IPS DF 6.9 (cell line): ENCODE results near the gene CACNA1D.

ENCODE experiments used
- DNase-seq: peaks from one replicate; pipeline ENCODE4 v3.0.0-alpha.2; 2013; ENCODE audit warnings: low read depth, low spot score
- H3K27ac ChIP-seq: one replicate; pipeline ENCODE4 v1.5.1; 2013; ENCODE audit warnings: low read length, control low read depth
- H3K27me3 ChIP-seq: 2 replicates; pipeline ENCODE4 v1.6.1; 2013; ENCODE audit warnings: mild to moderate bottlenecking, low read length; ENCODE audit not compliant: control insufficient read depth, insufficient read depth
- H3K36me3 ChIP-seq: 2 replicates; pipeline ENCODE4 v1.6.1; 2013; ENCODE audit warnings: low read length; ENCODE audit not compliant: control insufficient read depth, insufficient read depth
- H3K4me1 ChIP-seq: 2 replicates; pipeline ENCODE4 v1.6.1; 2013; ENCODE audit warnings: low read length; ENCODE audit not compliant: control insufficient read depth, insufficient read depth
- H3K4me3 ChIP-seq: 2 replicates; pipeline ENCODE4 v1.5.1; 2013; ENCODE audit warnings: mild to moderate bottlenecking, low read length
- H3K9me3 ChIP-seq: 2 replicates; pipeline ENCODE4 v1.6.1; 2013; ENCODE audit warnings: low read length, inconsistent platforms; ENCODE audit not compliant: control insufficient read depth, insufficient read depth
- WGBS: extraction: QIAGEN DNeasy Blood & Tissue Kit; methylation state at CpG from one replicate; pipeline ENCODE4 v1.1.7; 2013; ENCODE audit warnings: mixed read lengths, missing lambda C conversion rate; ENCODE audit not compliant: insufficient read length, insufficient coverage; 5-methylcytosine and 5-hydroxymethylcytosine counted together

CACNA1D gene

GRCh38 chr3:53694666-53695323 is 200.4 kb downstream of the CACNA1D start:
- no peak for DNase-seq
- H3K27ac ChIP-seq = no peak overlapping the region
- no peaks in the 10 kb centered on the region for H3K9me3 ChIP-seq
- no peaks in the 10 kb centered on the region for H3K36me3 ChIP-seq
- H3K4me3 ChIP-seq = no peak overlapping the region
- H3K27me3 ChIP-seq = no peaks in the 10 kb centered on the region
- no peaks in the 10 kb centered on the region for H3K4me1 ChIP-seq
- WGBS = no CpG with 5 or more reads among the region's 15 CpGs

DNA sequence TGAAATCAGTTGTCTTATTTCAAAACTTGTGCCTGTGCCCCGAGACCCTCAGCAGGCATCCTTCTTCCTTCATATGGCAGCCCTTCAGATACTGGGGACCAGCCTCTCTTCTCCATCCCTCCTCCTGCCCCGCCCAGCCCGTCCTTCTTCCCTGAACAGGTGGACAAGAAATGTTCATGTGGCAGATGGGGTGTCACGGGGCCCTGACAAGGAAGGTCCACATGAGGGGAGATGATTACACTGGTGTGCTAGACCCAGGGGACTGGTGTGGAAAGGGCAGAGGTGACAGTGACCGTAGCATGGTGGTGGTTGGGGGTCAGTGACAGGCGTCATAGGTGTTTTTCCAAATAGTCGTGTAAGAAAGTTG is 200.9 kb downstream of the CACNA1D start:
- no peak for DNase-seq
- Histone ChIP-seq H3K27ac (no peak overlapping the region), H3K4me1 (no peaks in the 10 kb centered on the region), H3K4me3 (no peak overlapping the region), H3K36me3 (no peaks in the 10 kb centered on the region), H3K27me3 (no peaks in the 10 kb centered on the region), H3K9me3 (no peaks in the 10 kb centered on the region)
- WGBS = no CpG with 5 or more reads among the region's 7 CpGs

DNA sequence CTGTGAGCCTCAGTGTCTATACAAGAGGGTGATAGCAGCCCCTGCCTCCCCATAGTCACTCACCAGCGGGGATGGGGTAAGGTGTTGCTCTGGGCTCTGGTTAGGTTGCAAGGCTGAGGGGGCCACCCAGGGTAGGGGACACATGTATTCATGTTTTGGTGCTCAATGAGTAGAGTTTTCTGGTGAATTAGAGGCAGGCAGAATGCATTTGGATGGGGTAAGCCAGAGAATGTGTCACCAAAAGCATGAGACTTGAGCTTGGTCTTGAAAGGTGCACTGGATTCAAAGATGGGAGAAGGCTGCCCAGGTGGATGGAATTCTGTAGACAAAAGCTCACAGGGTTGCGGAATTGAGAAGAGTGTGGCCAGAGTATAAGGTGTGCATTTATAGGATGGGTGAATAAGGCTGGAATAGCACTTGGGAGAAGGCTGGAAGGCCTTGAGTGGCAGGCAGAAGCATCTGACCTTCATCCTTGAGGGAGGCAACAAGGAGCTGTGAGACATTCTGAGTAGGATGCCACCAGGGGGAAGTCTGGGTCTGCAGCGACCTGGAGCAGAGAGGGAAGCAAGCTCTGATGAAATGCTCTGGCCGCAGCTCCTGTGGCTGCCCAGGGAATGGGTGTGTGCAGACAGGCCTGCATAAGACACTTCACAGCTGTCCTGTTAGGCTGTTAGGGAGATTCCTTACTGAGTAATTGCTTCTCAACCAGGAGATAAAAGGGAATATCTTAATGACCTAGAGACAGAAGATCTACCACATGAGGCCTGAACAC is 202.2 kb downstream of the CACNA1D start:
- no CpG with 5 or more reads among the region's 4 CpGs for WGBS
- DNase-seq = no peak
- H3K27ac ChIP-seq = no peak overlapping the region

DNA sequence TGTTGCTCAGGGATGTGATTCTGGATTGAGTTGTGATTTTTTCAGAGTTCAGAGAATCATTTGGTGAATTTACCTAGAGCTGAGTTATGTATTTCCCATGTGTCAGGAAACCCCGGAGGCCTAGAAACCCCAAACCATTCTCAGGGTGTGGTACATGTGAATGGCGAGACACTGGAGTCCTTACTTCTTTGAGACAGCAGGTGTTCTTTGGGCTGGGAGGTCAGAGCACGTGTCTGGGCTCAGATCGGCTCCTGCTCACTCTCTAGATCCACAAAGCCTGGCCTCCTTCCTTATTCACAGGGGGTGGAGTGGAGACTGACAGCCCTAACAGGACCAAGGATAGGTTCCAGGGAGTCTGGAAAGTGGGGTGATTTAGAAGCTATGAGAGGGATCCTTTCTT is 206.0 kb downstream of the CACNA1D start:
- no CpG with 5 or more reads among the region's 4 CpGs for WGBS
- Histone ChIP-seq H3K9me3 (no peaks in the 10 kb centered on the region), H3K4me1 (no peaks in the 10 kb centered on the region), H3K27ac (no peak overlapping the region), H3K27me3 (no peaks in the 10 kb centered on the region), H3K4me3 (no peak overlapping the region), H3K36me3 (no peaks in the 10 kb centered on the region)
- DNase-seq = no peak

More for the DNA sequence above, 202.2 kb downstream of the CACNA1D start:
- H3K36me3 ChIP-seq = no peaks in the 10 kb centered on the region
- H3K4me1 ChIP-seq = no peaks in the 10 kb centered on the region
- no peak overlapping the region for H3K4me3 ChIP-seq
- H3K27me3 ChIP-seq = no peaks in the 10 kb centered on the region
- H3K9me3 ChIP-seq = no peaks in the 10 kb centered on the region

GRCh38 chr3:53702776-53703530 is 208.5 kb downstream of the CACNA1D start:
- H3K27me3 ChIP-seq = no peaks in the 10 kb centered on the region
- H3K36me3 ChIP-seq = no peaks in the 10 kb centered on the region
- no peaks in the 10 kb centered on the region for H3K9me3 ChIP-seq
- no CpG with 5 or more reads among the region's 14 CpGs for WGBS
- H3K27ac ChIP-seq = no peak overlapping the region
- no peak for DNase-seq
- no peak overlapping the region for H3K4me3 ChIP-seq
- H3K4me1 ChIP-seq = no peaks in the 10 kb centered on the region

DNA sequence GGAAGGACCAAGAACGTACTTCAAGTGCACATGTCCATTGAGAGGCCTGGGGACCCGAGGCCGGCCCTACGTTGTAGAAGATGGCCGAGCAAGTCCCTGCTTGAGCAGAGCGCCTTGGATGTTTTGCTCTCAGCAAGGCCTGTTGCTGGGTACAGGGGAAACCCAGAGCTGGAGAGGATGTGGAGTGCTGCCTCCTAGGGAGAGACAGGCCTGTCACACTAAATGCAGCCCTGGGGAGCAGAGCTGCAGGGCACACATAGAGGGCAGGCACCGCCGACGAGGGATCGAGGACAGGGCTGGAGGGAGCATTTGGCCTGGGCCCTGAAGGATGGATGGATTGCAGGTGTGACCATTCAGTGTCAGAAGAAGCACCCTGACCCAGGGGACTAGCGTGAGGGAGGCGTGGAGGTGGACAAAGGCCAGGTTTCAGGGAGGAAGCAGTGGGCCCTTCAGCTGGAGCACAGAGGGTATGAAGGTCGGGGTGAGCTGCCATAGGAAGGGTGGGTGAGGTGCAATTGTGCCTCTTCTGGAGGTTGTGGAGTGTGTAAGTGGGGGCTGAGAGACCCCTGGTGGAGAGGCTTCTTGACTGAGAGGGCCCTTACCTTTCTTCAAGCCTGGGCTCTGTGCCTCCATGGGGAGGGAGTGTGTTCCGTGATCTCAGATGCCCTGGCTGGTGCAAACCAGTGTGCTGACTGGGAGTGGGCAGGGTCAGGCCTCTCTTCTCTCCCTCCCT is 209.4 kb downstream of the CACNA1D start:
- no CpG with 5 or more reads among the region's 14 CpGs for WGBS

GRCh38 chr3:53704363-53704725 is 209.9 kb downstream of the CACNA1D start:
- Histone ChIP-seq H3K27ac (no peak overlapping the region), H3K36me3 (no peaks in the 10 kb centered on the region), H3K4me3 (no peak overlapping the region), H3K27me3 (no peaks in the 10 kb centered on the region), H3K4me1 (no peaks in the 10 kb centered on the region), H3K9me3 (no peaks in the 10 kb centered on the region)
- WGBS = no CpG with 5 or more reads among the region's 4 CpGs
- DNase-seq = no peak

More for the DNA sequence above, 209.4 kb downstream of the CACNA1D start:
- H3K4me1 ChIP-seq = no peaks in the 10 kb centered on the region
- H3K4me3 ChIP-seq = no peak overlapping the region
- DNase-seq = no peak
- no peaks in the 10 kb centered on the region for H3K9me3 ChIP-seq
- H3K27me3 ChIP-seq = no peaks in the 10 kb centered on the region
- H3K27ac ChIP-seq = no peak overlapping the region
- H3K36me3 ChIP-seq = no peaks in the 10 kb centered on the region

DNA sequence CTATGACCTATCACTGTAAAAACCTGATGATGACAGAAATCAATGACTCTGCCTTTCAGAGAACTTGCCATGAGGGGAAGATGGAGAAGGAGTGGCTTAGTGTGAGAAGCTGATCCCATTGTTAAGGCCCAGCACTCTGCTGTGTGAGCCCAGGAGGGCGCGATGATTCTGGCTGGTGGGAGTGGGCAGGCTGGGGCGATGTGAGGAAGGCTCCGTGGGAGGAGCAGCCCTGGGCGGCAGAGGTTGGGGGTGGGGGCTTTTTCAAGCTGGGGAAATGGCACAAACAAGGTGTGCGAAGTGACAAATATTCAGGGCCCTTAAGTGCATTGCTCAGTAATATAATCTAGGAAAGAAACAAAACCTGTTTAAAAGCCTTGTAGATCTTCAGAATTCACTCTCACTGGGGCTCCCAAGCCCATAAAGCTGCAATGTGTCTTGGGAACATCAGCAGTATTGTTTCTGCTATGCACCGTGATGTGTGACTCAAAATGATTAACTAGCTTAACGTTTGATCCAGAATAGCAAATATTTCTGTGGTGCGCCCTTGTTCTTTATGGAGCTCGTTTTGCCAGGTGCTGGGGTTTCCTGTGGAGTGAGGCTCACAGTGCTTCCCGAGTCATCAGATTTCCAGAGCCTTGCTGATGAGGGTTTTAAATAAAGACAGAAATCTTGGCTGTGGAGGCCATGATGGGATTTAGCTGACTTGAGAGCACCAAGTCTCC is 210.8 kb downstream of the CACNA1D start:
- no CpG with 5 or more reads among the region's 11 CpGs for WGBS
- no peak for DNase-seq
- Histone ChIP-seq H3K27ac (no peak overlapping the region), H3K4me3 (no peak overlapping the region), H3K27me3 (no peaks in the 10 kb centered on the region), H3K4me1 (no peaks in the 10 kb centered on the region), H3K36me3 (no peaks in the 10 kb centered on the region), H3K9me3 (no peaks in the 10 kb centered on the region)

- Histone ChIP-seq H3K9me3 (no peaks in the 10 kb centered on the region), H3K36me3 (no peaks in the 10 kb centered on the region), H3K4me3 (no peak overlapping the region), H3K27ac (no peak overlapping the region), H3K27me3 (no peaks in the 10 kb centered on the region), H3K4me1 (no peaks in the 10 kb centered on the region)
- DNase-seq = no peak
- WGBS = no CpG with 5 or more reads among the region's 4 CpGs
These were observed 211.4 kb downstream of the CACNA1D start for GRCh38 chr3:53705774-53706173.

DNA sequence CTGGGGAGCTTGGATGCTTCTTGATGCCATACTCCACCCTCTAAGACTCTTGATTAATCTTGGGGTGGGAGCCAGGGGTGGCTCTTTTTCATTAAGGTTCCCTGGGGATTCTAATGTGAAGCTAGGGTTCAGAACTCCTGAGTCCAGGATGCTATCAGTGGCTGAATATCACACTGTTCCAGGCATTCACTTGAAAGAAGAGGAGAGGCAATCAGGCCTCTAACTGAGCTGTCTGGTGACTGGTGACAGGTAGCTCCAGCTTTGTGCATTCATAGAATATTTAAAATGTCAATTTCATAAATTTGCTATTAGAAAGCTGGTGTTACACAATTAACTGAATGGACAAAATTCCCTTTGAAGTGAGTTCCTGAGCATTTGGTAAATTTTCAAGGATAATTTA is 212.8 kb downstream of the CACNA1D start:
- Histone ChIP-seq H3K27me3 (no peaks in the 10 kb centered on the region), H3K36me3 (no peaks in the 10 kb centered on the region), H3K9me3 (no peaks in the 10 kb centered on the region), H3K4me3 (no peak overlapping the region), H3K27ac (no peak overlapping the region), H3K4me1 (no peaks in the 10 kb centered on the region)
- no peak for DNase-seq
